BLaER1 (cell line): ENCODE results near the gene SPRR4.
A peak's percentile ranks its signal among the peaks of the same experiment; 100 is the strongest.
"Not testable (repeated sequence)": the region's sequence is repeated elsewhere in the genome, so short reads cannot be mapped to it uniquely, and the experiment has no call there.

Experiments
- H3K27ac ChIP-seq: shearing (Covaris generic); formaldehyde crosslinking; 2 replicates; pipeline ENCODE4 v1.8.1; 2022
- H3K27me3 ChIP-seq: shearing (Covaris generic); formaldehyde crosslinking; 2 replicates; pipeline ENCODE4 v1.8.1; 2022
- H3K36me3 ChIP-seq: shearing (Covaris generic); formaldehyde crosslinking; 2 replicates; pipeline ENCODE4 v1.8.1; 2022
- H3K4me1 ChIP-seq: shearing (Covaris generic); formaldehyde crosslinking; 2 replicates; pipeline ENCODE4 v1.8.1; 2022
- H3K4me2 ChIP-seq: shearing (Covaris generic); formaldehyde crosslinking; 2 replicates; pipeline ENCODE4 v1.8.1; 2022
- H3K4me3 ChIP-seq: shearing (Covaris generic); formaldehyde crosslinking; 2 replicates; pipeline ENCODE4 v1.8.1; 2022
- H3K9ac ChIP-seq: shearing (Covaris generic); formaldehyde crosslinking; 2 replicates; pipeline ENCODE4 v1.8.1; 2022
- H3K9me3 ChIP-seq: shearing (Covaris generic); formaldehyde crosslinking; 2 replicates; pipeline ENCODE4 v1.8.1; 2022
- H4K20me1 ChIP-seq: shearing (Covaris generic); formaldehyde crosslinking; 2 replicates; pipeline ENCODE4 v1.8.1; 2022
- Cebpa-rat ChIP-seq: shearing (Covaris generic); IDR thresholded peaks from 2 replicates; pipeline ENCODE4 v1.8.1; 2022

SPRR4 gene

DNA sequence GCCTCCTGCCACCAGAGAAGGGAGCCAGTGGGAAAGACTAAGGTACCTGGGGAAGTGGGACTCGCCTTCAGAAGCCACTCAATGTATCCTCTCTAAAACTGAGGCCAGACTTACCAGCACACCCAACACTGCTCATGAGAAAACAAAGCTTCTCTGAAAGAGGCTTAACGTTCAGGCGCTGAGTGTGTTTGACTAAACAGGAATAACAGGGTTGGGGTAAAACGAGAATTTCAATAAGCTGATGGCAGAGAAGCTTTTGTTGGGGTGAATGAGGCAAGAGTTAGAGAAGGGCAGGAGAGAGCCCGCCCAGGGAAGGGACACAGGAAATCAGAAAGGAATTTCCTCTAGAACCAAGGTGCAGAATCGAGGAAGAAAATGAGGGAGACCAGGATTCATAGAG, 29.4 kb downstream of the SPRR4 start:
- Histone ChIP-seq H4K20me1 (no peaks in the 10 kb centered on the region), H3K36me3 (no peaks in the 10 kb centered on the region), H3K4me3 (no peak overlapping the region), H3K9me3 (peaks cover 8% of the 10 kb centered on the region), H3K27me3 (no peaks in the 10 kb centered on the region), H3K4me1 (peaks cover 15% of the 10 kb centered on the region), H3K4me2 (no peak overlapping the region), H3K27ac (no peak overlapping the region), H3K9ac (no peak overlapping the region)
- no peak for TF ChIP-seq Cebpa-rat

DNA sequence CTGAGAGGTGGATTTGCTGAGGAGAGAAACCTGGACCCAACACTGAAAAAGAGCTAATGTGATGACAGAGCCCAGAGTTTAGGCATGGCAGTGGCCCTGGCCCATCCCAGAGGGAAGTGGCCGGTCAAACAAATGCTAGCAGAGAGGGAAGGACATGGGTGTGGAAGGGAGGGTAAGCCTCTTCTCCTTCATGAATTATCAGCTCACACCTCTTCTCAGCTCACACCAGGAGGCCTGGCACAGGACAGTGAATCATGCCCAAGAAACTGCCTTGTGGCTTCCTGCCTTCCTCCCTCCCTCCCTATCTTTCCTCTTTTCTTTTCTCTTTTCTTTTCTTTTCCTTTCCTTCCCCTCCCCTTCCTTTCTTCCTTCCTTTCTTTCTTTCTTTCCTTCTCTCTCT, 29.8 kb downstream of the SPRR4 start:
- Histone ChIP-seq H3K9ac (no peak overlapping the region), H3K4me1 (peaks cover 15% of the 10 kb centered on the region), H3K36me3 (no peaks in the 10 kb centered on the region), H3K27ac (no peak overlapping the region), H4K20me1 (no peaks in the 10 kb centered on the region), H3K4me2 (no peak overlapping the region), H3K9me3 (peaks cover 3% of the 10 kb centered on the region), H3K4me3 (no peak overlapping the region), H3K27me3 (no peaks in the 10 kb centered on the region)
- TF ChIP-seq Cebpa-rat: no peak

- Histone ChIP-seq H3K9me3 (no peaks in the 10 kb centered on the region), H4K20me1 (no peaks in the 10 kb centered on the region), H3K4me3 (no peak within 1 kb of the TSS), H3K27me3 (no peaks in the 10 kb centered on the region), H3K36me3 (no peaks in the 10 kb centered on the region), H3K4me1 (peaks cover 15% of the 10 kb centered on the region), H3K4me2 (peak within 1 kb of the TSS; percentile 43), H3K9ac (no peak within 1 kb of the TSS), H3K27ac (no peak within 1 kb of the TSS)
- no peak for TF ChIP-seq Cebpa-rat
Observed at GRCh38 chr1:153001382-153001781, 30.9 kb downstream of the SPRR4 start, which contains the start of gene SPRR3. TSS of gene SPRR3 (plus strand) at chr1:153001749. CDS start at chr1:153003021, 1,272 bp downstream.

DNA sequence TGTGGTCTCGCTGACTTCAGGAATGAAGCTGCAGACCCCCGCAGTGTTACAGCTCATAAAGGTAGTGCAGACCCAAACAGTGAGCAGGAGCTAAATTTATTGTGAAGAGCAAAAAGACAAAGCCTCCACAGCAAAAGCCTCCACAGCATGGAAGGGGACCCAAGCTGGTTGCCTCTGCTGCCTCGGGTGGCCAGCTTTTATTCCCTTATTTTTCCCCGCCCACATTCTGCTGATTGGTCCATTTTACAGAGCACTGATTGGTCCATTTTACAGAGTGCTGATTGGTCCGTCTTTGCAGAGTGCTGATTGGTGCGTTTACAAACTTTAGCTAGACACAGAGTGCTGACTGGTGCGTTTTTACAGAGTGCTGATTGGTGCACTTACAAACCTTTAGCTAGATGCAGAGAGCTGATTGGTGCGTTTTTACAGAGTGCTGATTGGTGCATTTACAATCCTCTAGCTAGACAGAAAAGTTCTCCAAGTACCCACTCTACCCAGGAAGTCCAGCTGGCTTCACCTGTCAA, 40.8 kb downstream of the SPRR4 start:
- H3K27me3 ChIP-seq, H3K36me3 ChIP-seq, H3K27ac ChIP-seq, H3K9ac ChIP-seq, H3K4me3 ChIP-seq, H3K4me1 ChIP-seq, H3K4me2 ChIP-seq, H4K20me1 ChIP-seq: not testable (repeated sequence)
- H3K9me3 ChIP-seq: peaks cover 11% of the 10 kb centered on the region

GRCh38 chr1:153021829-153022228, 51.4 kb downstream of the SPRR4 start:
- H3K36me3 ChIP-seq, H3K4me3 ChIP-seq, H3K27me3 ChIP-seq, H3K9ac ChIP-seq, H4K20me1 ChIP-seq: not testable (repeated sequence)
- peak overlapping the region; percentile 75 for H3K4me2 ChIP-seq
- peaks cover 14% of the 10 kb centered on the region for H3K9me3 ChIP-seq
- H3K27ac ChIP-seq: 0 out of 2 replicates have a peak overlapping the region, but pooled peaks have one; percentile 66
- peaks cover 34% of the 10 kb centered on the region for H3K4me1 ChIP-seq
